Upper lobe of left lung (tissue), 6 donors: ENCODE results near the gene PRDM2. TPM values are rescaled to one million over a fixed set of nuclear protein-coding genes. Genes with fewer than 3 reads are reported as not detected.
"Not testable (repeated sequence)": the region's sequence is repeated elsewhere in the genome, so short reads cannot be mapped to it uniquely, and the experiment has no call there.

Experiments used
- ATAC-seq, 2 donors: fragments of 200-7000 bp; cut with Tn5 transposase; one replicate each; pipeline ENCODE4 v1.9.1; 2022; ENCODE audit warnings: mild to moderate bottlenecking in 2 of 2, moderate library complexity in 2 of 2; ENCODE audit not compliant: low FRiP score in 2 of 2
- DNase-seq, 2 donors: peaks; one replicate each; pipeline ENCODE4 v3.0.0-alpha.2; 2019 to 2020
- H3K27ac ChIP-seq, 4 donors: fragments of 200-600 bp; sonication (generic); one replicate each; pipeline ENCODE4 v1.5.1; 2016 to 2019
- H3K27me3 ChIP-seq, 4 donors: fragments of 200-600 bp; sonication (generic); one replicate each; pipeline ENCODE4 v1.5.1; 2017 to 2019
- H3K36me3 ChIP-seq, 4 donors: fragments of 200-600 bp; sonication (generic); one replicate each; pipeline ENCODE4 v1.5.1; 2016 to 2019
- H3K4me1 ChIP-seq, 4 donors: fragments of 200-600 bp; sonication (generic); one replicate each; pipeline ENCODE4 v1.5.1; 2018 to 2019
- H3K4me3 ChIP-seq, 4 donors: fragments of 200-600 bp; sonication (generic); one replicate each; pipeline ENCODE4 v1.5.1; 2017 to 2019; ENCODE audit warnings: mild to moderate bottlenecking in 2 of 4, moderate library complexity in 1 of 4
- H3K9me3 ChIP-seq, 4 donors: fragments of 200-600 bp; sonication (generic); one replicate each; pipeline ENCODE4 v1.5.1; 2018 to 2019
- EP300 ChIP-seq, 4 donors: sonication (generic); formaldehyde crosslinking; IDR thresholded peaks; one replicate each; pipeline ENCODE4 v1.5.1; 2017; ENCODE audit warnings: antibody characterized with exemption in 4 of 4, control low read depth in 2 of 4
- POLR2A ChIP-seq, 4 donors: fragments of 450-650 bp; IDR thresholded peaks; one replicate each; pipeline ENCODE4 v1.5.1; 2016 to 2017; ENCODE audit warnings: antibody characterized with exemption in 4 of 4, mild to moderate bottlenecking in 2 of 4
- POLR2AphosphoS5 ChIP-seq, 2 donors: sonication (generic); formaldehyde crosslinking; IDR thresholded peaks; one replicate each; pipeline ENCODE4 v1.5.1; 2017; ENCODE audit warnings: antibody characterized with exemption in 2 of 2
- WGBS, 2 donors: methylation state at CpG; one replicate each; pipeline ENCODE4 v1.1.5; 2017 to 2018; 5-methylcytosine and 5-hydroxymethylcytosine counted together
- total RNA-seq, 6 donors: library from RNA; depleted of rRNA in 4 of 6; stranded (reverse); fragments of >200 nt in 4 of 6; gene quantifications; one replicate each; pipeline versions ENCODE4 v1.1.0 to v1.2.1, GENCODE V29; 2016 to 2021
- TF ChIP-seq, protein P1 (sequence below), 6 experiments: fragments of 450-650 bp in 4 of 6; fragments of 200-600 bp in 2 of 6; sonication (generic) in 2 of 6; IDR thresholded peaks; one replicate each; pipeline ENCODE4 v1.5.1; 2016 to 2019; ENCODE audit warnings: antibody characterized with exemption in 6 of 6
- donor health status: DM: no; HTN: no; CAD: no; lungs with moderate emphysema.
- donor health status: DM: no; HTN: yes; CAD: no; lungs with severe emphysema.

Gene PRDM2
- total RNA-seq, 6 donors from 2014 or later = 35.0 to 70.2 (median 40.9) TPM

DNA sequence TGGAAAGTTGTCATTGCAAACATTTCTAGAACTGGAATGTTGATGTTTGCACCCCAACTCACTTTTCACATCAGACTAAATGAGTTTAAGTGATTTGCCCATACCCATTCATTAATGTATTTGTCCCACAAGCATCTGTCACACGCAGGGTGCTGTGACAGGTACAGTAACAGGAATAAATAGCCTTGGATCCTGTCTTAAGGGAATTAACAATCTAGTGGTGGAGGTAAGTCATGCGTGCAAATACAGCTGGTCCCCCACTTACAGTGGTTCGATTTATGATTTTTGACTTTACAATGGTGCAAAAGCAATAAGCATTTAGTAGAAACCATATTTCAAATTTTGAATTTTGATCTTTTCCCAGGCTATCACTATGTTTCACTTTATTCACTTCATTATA, 17.5 kb upstream of the PRDM2 start:
- no peaks in the 10 kb centered on the region for H3K27me3 ChIP-seq
- H3K4me3 ChIP-seq = no peak overlapping the region
- H3K27ac ChIP-seq = no peak overlapping the region
- no peaks in the 10 kb centered on the region for H3K9me3 ChIP-seq
- ATAC-seq (no peak), DNase-seq (no peak)
- 86 to 90% methylated on average over 3 of the region's 3 CpGs for WGBS, 2 donors
- H3K4me1 ChIP-seq = no peaks in the 10 kb centered on the region
- TF ChIP-seq POLR2A (IDR thresholded peaks at IDR 0.05) = no peak
- TF ChIP-seq EP300 (IDR thresholded peaks at IDR 0.05) = no peak
- TF ChIP-seq, protein P1, sequence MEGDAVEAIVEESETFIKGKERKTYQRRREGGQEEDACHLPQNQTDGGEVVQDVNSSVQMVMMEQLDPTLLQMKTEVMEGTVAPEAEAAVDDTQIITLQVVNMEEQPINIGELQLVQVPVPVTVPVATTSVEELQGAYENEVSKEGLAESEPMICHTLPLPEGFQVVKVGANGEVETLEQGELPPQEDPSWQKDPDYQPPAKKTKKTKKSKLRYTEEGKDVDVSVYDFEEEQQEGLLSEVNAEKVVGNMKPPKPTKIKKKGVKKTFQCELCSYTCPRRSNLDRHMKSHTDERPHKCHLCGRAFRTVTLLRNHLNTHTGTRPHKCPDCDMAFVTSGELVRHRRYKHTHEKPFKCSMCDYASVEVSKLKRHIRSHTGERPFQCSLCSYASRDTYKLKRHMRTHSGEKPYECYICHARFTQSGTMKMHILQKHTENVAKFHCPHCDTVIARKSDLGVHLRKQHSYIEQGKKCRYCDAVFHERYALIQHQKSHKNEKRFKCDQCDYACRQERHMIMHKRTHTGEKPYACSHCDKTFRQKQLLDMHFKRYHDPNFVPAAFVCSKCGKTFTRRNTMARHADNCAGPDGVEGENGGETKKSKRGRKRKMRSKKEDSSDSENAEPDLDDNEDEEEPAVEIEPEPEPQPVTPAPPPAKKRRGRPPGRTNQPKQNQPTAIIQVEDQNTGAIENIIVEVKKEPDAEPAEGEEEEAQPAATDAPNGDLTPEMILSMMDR (IDR thresholded peaks at IDR 0.05) = no peak
- no peak for TF ChIP-seq POLR2AphosphoS5 (IDR thresholded peaks at IDR 0.05)
- H3K36me3 ChIP-seq = no peaks in the 10 kb centered on the region

DNA sequence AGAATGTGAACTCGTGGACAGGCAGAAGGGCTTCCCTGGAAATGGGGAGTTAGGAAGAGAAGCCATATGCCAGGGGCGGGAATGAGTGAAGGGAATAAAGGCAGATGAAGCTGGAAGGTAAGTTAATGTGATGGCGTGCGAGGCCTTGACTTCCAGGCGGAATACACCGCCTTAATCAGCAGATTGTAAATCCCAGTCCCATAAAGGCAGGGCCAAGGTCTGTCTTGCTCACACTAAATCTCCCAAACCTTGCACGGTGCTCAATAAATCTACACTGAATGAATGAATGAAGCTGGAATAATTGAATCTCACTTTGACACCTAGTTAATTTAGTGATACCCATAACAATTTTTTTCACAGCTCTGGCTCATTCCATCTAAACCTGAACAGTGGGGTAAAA, 16.8 kb upstream of the PRDM2 start:
- Histone ChIP-seq H3K27me3 (no peaks in the 10 kb centered on the region), H3K36me3 (no peaks in the 10 kb centered on the region), H3K4me3 (no peak overlapping the region), H3K4me1 (no peaks in the 10 kb centered on the region), H3K27ac (no peak overlapping the region), H3K9me3 (no peaks in the 10 kb centered on the region)
- ATAC-seq (no peak), DNase-seq (no peak)
- 77 to 89% methylated on average over 7 of the region's 7 CpGs for WGBS, 2 donors
- no peak for TF ChIP-seq POLR2AphosphoS5 (IDR thresholded peaks at IDR 0.05)
- no peak for TF ChIP-seq POLR2A (IDR thresholded peaks at IDR 0.05)
- no peak for TF ChIP-seq EP300 (IDR thresholded peaks at IDR 0.05)
- TF ChIP-seq, protein P1 (IDR thresholded peaks at IDR 0.05) = no peak

DNA sequence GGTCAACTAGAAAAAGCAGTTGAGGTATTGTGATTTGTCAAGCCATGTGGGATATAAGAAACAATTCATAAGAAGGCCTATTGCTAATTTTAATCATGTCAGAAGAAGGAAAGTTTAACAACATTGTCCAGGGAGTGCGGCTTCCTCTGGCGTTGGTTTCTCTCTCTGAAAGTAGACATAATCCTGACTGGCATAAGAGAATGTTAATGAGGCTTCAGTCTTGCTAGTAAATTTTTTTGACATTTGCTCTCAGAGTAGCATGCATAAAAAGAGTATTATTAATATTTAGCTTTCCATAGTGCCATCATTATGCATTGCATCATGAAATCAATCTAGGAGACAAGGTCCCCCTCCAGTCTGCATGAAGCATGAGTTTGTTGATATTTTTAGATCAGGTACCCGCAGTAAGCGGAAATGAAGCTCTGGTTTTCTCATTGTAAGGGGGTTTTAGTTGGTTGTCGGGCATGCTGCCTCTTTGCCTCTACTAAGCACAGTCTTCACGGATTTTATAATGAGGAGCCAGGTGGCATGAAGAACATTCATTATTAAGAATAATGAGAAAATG, 12.8 kb upstream of the PRDM2 start:
- TF ChIP-seq POLR2A (IDR thresholded peaks at IDR 0.05) (no peak), POLR2AphosphoS5 (IDR thresholded peaks at IDR 0.05) (no peak), EP300 (IDR thresholded peaks at IDR 0.05) (no peak)
- TF ChIP-seq, protein P1 (IDR thresholded peaks at IDR 0.05) = no peak
- Histone ChIP-seq H3K4me3 (no peak overlapping the region), H3K36me3 (no peaks in the 10 kb centered on the region), H3K27me3 (no peaks in the 10 kb centered on the region), H3K4me1 (no peaks in the 10 kb centered on the region), H3K9me3 (no peaks in the 10 kb centered on the region), H3K27ac (no peak overlapping the region)
- WGBS, 2 donors = 83% methylated on average over 6 of the region's 6 CpGs
- DNase-seq (no peak), ATAC-seq (no peak)

DNA sequence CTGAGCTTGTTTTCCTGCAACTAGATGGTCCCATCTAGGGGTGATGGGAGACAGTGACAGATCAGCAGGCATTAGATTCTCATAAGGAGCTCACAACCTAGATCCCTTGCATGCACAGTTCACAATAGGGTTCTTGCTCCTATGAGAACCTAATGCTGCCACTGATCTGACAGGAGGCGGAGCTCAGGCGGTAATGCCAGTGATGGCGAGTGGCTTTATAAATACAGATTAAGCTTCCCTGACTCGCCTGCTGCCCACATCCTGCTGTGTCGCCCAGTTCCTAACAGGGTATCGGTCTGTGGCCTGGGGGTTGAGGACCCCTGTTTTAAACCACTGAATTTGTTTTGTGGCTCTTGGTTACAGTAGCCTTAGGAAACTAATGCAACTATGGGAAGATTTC, 6.9 kb upstream of the PRDM2 start:
- not testable (repeated sequence) for H3K4me1 ChIP-seq, H3K9me3 ChIP-seq, H3K4me3 ChIP-seq, H3K27ac ChIP-seq, ATAC-seq, DNase-seq, H3K36me3 ChIP-seq, H3K27me3 ChIP-seq
- 37 to 64% methylated on average over 3 to 6 of the region's 6 CpGs for WGBS, 2 donors

DNA sequence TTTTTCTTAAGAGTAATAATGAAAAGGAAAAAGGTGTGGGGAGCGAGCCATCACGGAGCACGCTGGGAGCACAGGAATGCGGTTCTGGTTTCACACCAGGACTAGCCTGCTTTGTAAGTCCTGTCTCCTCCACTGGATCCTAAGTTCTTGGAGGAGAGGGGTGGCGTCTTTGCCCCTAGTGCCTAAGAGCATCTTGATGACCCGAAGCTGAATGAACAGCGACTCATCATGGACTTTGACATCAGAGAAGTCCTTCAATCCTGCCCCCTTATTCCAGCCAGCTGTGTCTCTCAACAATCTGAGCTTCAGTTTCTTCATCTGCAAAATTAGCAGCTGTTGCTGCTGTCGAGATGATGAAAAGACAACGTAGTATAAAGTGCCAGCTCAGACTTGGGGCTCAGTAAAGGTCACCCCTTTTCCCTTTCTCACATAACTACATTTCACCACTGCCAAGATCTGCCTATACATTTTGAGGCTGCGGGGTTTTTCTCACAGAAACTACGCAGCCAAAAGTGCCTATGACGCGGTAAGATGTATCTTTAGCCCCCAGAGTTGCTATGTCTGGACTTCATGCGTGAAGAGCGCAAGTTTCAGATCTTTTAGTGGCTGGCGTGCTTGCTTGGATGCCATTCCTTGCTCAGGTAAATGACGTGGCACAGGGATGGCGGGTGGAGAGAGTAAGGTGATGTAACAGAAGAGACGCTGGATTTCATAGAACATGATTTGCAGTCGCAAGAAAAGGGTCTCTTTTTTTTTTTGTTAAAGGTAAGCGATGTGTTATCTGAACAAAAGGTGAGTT, 4.9 kb upstream of the PRDM2 start:
- Histone ChIP-seq H3K9me3 (peaks cover 0 to 5% (median 0%) of the 10 kb centered on the region in 4 donors), H3K27ac (no peak overlapping the region), H3K27me3 (no peaks in the 10 kb centered on the region), H3K4me1 (peaks cover 0 to 8% (median 6%) of the 10 kb centered on the region in 4 donors), H3K36me3 (no peaks in the 10 kb centered on the region), H3K4me3 (no peak overlapping the region)
- no peak for ATAC-seq
- WGBS, 2 donors = 88% methylated on average over 21 of the region's 21 CpGs
- DNase-seq = no peak
- TF ChIP-seq EP300 (IDR thresholded peaks at IDR 0.05) = no peak
- TF ChIP-seq POLR2A (IDR thresholded peaks at IDR 0.05) = no peak
- no peak for TF ChIP-seq POLR2AphosphoS5 (IDR thresholded peaks at IDR 0.05)
- TF ChIP-seq, protein P1 (IDR thresholded peaks at IDR 0.05) = no peak
